ENCODE measurements around the gene DLG2. TPM values are rescaled to one million over a fixed set of nuclear protein-coding genes. Genes with fewer than 3 reads are reported as not detected.

The DLG2 gene
- total and polyA plus RNA-seq, 2 of the 8 experiments (the other 6 are each of a cell fraction or from before 2014, with no cell fraction given), result 1.7 to 14.3 TPM

DNA sequence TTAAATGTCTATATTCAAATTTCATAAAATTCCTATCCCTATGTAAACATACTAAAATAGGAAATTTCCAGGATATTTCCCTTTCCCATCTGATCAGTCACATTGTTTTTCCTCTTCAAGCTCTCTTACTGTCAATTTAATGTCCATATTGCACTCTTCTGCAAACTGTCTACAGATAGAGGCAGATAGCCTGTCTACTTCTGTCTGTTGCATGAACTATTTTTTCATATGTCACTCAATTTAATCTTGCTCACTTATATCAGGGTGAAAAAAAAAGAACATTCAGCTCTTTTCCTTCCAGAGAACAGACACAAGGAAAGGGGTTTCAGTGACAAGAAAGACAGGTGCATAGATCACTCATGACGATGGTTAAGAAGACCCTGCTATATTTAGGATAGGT, 1327.1 kb downstream of the DLG2 start (continued):
- no peak for TF ChIP-seq RXRA (IDR thresholded peaks at IDR 0.05; ENCODE audit: insufficient read depth, low read depth, low read length)
- no peak for TF ChIP-seq RFX5 (IDR thresholded peaks at IDR 0.05; ENCODE audit: borderline replicate concordance, low read depth, low read length)
- TF ChIP-seq KDM1A (IDR thresholded peaks at IDR 0.05; ENCODE audit: borderline replicate concordance, low read length), result no peak
- no peak for TF ChIP-seq KDM5A (IDR thresholded peaks at IDR 0.05; ENCODE audit: low read length)
- TF ChIP-seq SUZ12 (IDR thresholded peaks at IDR 0.05; ENCODE audit: low read length), result no peak
- no peak for TF ChIP-seq BRCA1 (IDR thresholded peaks at IDR 0.05; ENCODE audit: low read depth, low read length)
- TF ChIP-seq PHF8 (conservative IDR thresholded peaks at IDR 0.05; ENCODE audit: low read depth, low read length), result no peak
